Measurements from ENCODE around the gene BCL2A1.
"Not testable (repeated sequence)": the region's sequence is repeated elsewhere in the genome, so short reads cannot be mapped to it uniquely, and the experiment has no call there.

BCL2A1 gene

DNA sequence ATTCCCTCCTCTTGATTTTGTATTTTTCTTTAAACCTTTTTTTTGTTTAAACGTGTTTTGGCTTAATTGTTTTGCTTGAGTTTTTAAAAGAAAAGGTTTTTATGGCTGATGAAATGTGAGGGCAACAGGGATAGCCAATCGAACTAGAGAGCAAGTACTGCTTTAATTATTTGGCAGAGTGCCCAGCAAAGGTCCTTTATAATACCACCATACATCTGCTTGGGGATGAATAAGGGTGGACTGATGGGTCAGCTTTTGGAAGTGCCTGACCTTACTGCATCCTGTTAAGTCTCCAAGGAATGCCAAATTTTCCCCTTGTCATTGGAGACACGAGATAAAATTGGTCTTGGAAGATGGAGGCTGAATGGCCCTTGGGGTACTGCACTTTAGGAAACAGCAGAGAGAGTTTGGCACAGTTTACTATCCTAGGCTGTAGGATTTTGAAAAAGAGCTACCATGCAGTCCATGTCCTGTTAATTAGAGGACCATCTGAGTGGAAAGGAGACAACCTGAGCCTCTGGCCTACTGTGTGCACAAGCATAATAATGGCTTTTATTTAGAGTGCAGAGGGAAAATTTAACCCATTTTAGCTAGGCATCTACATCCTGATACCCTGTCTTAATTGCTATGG lies 54.4 kb downstream of the BCL2A1 start:
- Histone ChIP-seq H3K79me2 (ENCODE audit: control insufficient read depth, insufficient read depth, low read length, poor library complexity) (no peaks in the 10 kb centered on the region), H3K36me3 (ENCODE audit: control insufficient read depth in 1 of 2, insufficient read depth in 2 of 2, low read length in 2 of 2) (peaks cover 25 to 26% of the 10 kb centered on the region in 2 experiments), H3K4me1 (ENCODE audit: control insufficient read depth in 1 of 2, insufficient read depth in 2 of 2, low read length in 2 of 2) (no peaks in the 10 kb centered on the region), H3K9ac (ENCODE audit: low read length) (no peak overlapping the region), H3K18ac (ENCODE audit: low read length) (no peak overlapping the region), H2BK12ac (ENCODE audit: low read length) (no peak overlapping the region), H2BK5ac (ENCODE audit: low read depth, low read length, poor library complexity) (no peak overlapping the region), H3K4ac (ENCODE audit: low read depth, low read length) (no peak overlapping the region), H3K4me3 (ENCODE audit: low read depth, low read length) (no peak overlapping the region), H3K9me3 (ENCODE audit: insufficient read depth, low read depth, low read length) (peaks cover 16% of the 10 kb centered on the region), H2AFZ (ENCODE audit: insufficient read depth, low read length, poor library complexity) (no peak overlapping the region), H2BK120ac (ENCODE audit: insufficient read depth, low read length, poor library complexity) (no peak overlapping the region), H4K8ac (ENCODE audit: low read depth, low read length) (no peak overlapping the region), H2AK5ac (ENCODE audit: low read length) (no peak overlapping the region), H3K23ac (ENCODE audit: low read length) (no peak overlapping the region), H3K27me3 (ENCODE audit: insufficient read depth, low read length) (no peaks in the 10 kb centered on the region), H4K12ac (ENCODE audit: low read depth, low read length) (no peak overlapping the region), H3K4me2 (ENCODE audit: low read length) (no peak overlapping the region), H3K79me1 (ENCODE audit: low read length) (no peaks in the 10 kb centered on the region), H4K91ac (ENCODE audit: low read depth, low read length) (no peak overlapping the region), H3K27ac (ENCODE audit: low read depth, low read length) (no peak overlapping the region), H3K14ac (ENCODE audit: low read length) (no peak overlapping the region)
- WGBS (ENCODE audit: extremely low coverage, insufficient coverage, insufficient read length), result 100% methylated on average over 1 of the region's 3 CpGs
- no peak for DNase-seq

- not testable (repeated sequence) for H3K4me2 ChIP-seq (ENCODE audit: low read length); H3K4me1 ChIP-seq (ENCODE audit: control insufficient read depth in 1 of 2, insufficient read depth in 2 of 2, low read length in 2 of 2); H3K79me2 ChIP-seq (ENCODE audit: control insufficient read depth, insufficient read depth, low read length, poor library complexity); DNase-seq; H3K79me1 ChIP-seq (ENCODE audit: low read length); H4K8ac ChIP-seq (ENCODE audit: low read depth, low read length); H3K14ac ChIP-seq (ENCODE audit: low read length); H2BK5ac ChIP-seq (ENCODE audit: low read depth, low read length, poor library complexity); H3K23ac ChIP-seq (ENCODE audit: low read length); H3K27me3 ChIP-seq (ENCODE audit: insufficient read depth, low read length); H2AFZ ChIP-seq (ENCODE audit: insufficient read depth, low read length, poor library complexity); H3K4me3 ChIP-seq (ENCODE audit: low read depth, low read length); H2BK120ac ChIP-seq (ENCODE audit: insufficient read depth, low read length, poor library complexity); H4K12ac ChIP-seq (ENCODE audit: low read depth, low read length); H3K27ac ChIP-seq (ENCODE audit: low read depth, low read length); H3K9ac ChIP-seq (ENCODE audit: low read length); H4K91ac ChIP-seq (ENCODE audit: low read depth, low read length); H2AK5ac ChIP-seq (ENCODE audit: low read length); H2BK12ac ChIP-seq (ENCODE audit: low read length); H3K18ac ChIP-seq (ENCODE audit: low read length); H3K4ac ChIP-seq (ENCODE audit: low read depth, low read length)
- Histone ChIP-seq H3K36me3 (ENCODE audit: control insufficient read depth in 1 of 2, insufficient read depth in 2 of 2, low read length in 2 of 2) (peaks cover 22% of the 10 kb centered on the region in 2 experiments), H3K9me3 (ENCODE audit: insufficient read depth, low read depth, low read length) (peaks cover 14% of the 10 kb centered on the region)
- no CpG with 5 or more reads among the region's 3 CpGs for WGBS (ENCODE audit: extremely low coverage, insufficient coverage, insufficient read length)
These were observed 55.1 kb downstream of the BCL2A1 start for GRCh38 chr15:79915776-79916501.

DNA sequence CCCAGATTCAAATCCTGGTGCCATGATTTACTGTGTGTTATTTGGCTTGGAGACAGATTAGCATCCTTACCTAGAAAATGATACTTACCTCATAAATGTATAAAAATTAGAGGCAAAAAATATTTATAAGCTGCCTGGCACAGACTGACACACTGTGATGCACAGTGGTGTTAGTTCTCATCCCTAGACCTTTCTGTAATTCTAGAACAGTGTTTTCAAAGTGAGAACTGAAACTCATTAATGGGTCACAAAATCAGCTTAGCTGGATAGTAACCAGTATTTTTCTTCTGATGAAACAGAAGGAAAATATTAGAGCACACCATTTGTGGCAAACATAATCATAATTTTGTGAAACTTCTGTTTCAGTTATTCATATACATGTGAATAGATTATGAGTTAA lies 56.3 kb downstream of the BCL2A1 start:
- no peak overlapping the region for H3K23ac ChIP-seq (ENCODE audit: low read length)
- H2AK5ac ChIP-seq (ENCODE audit: low read length), result no peak overlapping the region
- H3K4me1 ChIP-seq (ENCODE audit: control insufficient read depth in 1 of 2, insufficient read depth in 2 of 2, low read length in 2 of 2), result no peaks in the 10 kb centered on the region
- no peak overlapping the region for H2BK12ac ChIP-seq (ENCODE audit: low read length)
- no peak overlapping the region for H3K4me3 ChIP-seq (ENCODE audit: low read depth, low read length)
- H3K9me3 ChIP-seq (ENCODE audit: insufficient read depth, low read depth, low read length), result peaks cover 10% of the 10 kb centered on the region
- H3K4ac ChIP-seq (ENCODE audit: low read depth, low read length), result no peak overlapping the region
- H3K27ac ChIP-seq (ENCODE audit: low read depth, low read length), result no peak overlapping the region
- no peak overlapping the region for H3K9ac ChIP-seq (ENCODE audit: low read length)
- H3K18ac ChIP-seq (ENCODE audit: low read length), result no peak overlapping the region
- no peak overlapping the region for H2BK5ac ChIP-seq (ENCODE audit: low read depth, low read length, poor library complexity)
- no peak overlapping the region for H4K12ac ChIP-seq (ENCODE audit: low read depth, low read length)
- no peaks in the 10 kb centered on the region for H3K79me1 ChIP-seq (ENCODE audit: low read length)
- no peaks in the 10 kb centered on the region for H3K27me3 ChIP-seq (ENCODE audit: insufficient read depth, low read length)
- H4K91ac ChIP-seq (ENCODE audit: low read depth, low read length), result no peak overlapping the region
- H3K14ac ChIP-seq (ENCODE audit: low read length), result no peak overlapping the region
- H4K8ac ChIP-seq (ENCODE audit: low read depth, low read length), result no peak overlapping the region
- H3K79me2 ChIP-seq (ENCODE audit: control insufficient read depth, insufficient read depth, low read length, poor library complexity), result no peaks in the 10 kb centered on the region
- no peak for DNase-seq
- H2BK120ac ChIP-seq (ENCODE audit: insufficient read depth, low read length, poor library complexity), result no peak overlapping the region
- no peak overlapping the region for H3K4me2 ChIP-seq (ENCODE audit: low read length)
- H3K36me3 ChIP-seq (ENCODE audit: control insufficient read depth in 1 of 2, insufficient read depth in 2 of 2, low read length in 2 of 2), result peaks cover 16 to 19% of the 10 kb centered on the region in 2 experiments
- no peak overlapping the region for H2AFZ ChIP-seq (ENCODE audit: insufficient read depth, low read length, poor library complexity)

All from trophoblast cell (in vitro differentiated cells and primary cell).